K562 (cell line): ENCODE data around the gene SPAG4.

Experiments used
- BHLHE40 ChIP-seq: IDR thresholded peaks from 2 replicates; pipeline ENCODE4 v1.6.1; 2011; ENCODE audit warnings: low read length, improper control_type of control experiment
- CREB1 ChIP-seq, 2 experiments: sonication (generic) in 1 of 2; formaldehyde crosslinking in 1 of 2; IDR thresholded peaks; 2 replicates each; pipeline versions ENCODE4 v1.6.1 to v1.8.0; 2012 to 2022; ENCODE audit warnings: inconsistent platforms in 1 of 2, mild to moderate bottlenecking in 1 of 2, missing genetic modification reagents in 1 of 2, moderate library complexity in 1 of 2
- DMBX1 ChIP-seq: fragments of 250-450 bp; sonication (Bioruptor Pico); IDR thresholded peaks from 2 replicates; pipeline ENCODE4 v1.8.0; 2022; ENCODE audit warnings: inconsistent platforms, mild to moderate bottlenecking, moderate library complexity, borderline replicate concordance
- EZH2 ChIP-seq: IDR thresholded peaks from 2 replicates; pipeline ENCODE4 v1.6.1; 2012; ENCODE audit warnings: low read depth, mild to moderate bottlenecking, inconsistent platforms, low read length, borderline replicate concordance
- NEUROD1 ChIP-seq: fragments of 150-350 bp; IDR thresholded peaks from 2 replicates; pipeline ENCODE4 v1.6.1; 2014; ENCODE audit warnings: borderline replicate concordance, low read length, low read depth; ENCODE audit not compliant: partially characterized antibody
- NRF1 ChIP-seq, 2 experiments: fragments of 450-650 bp; IDR thresholded peaks in 1 of 2; conservative IDR thresholded peaks in 1 of 2; 2 replicates each; pipeline ENCODE4 v1.6.1; 2014; ENCODE audit warnings: mild to moderate bottlenecking in 2 of 2
- RBBP5 ChIP-seq: fragments of 200-600 bp; sonication (generic); IDR thresholded peaks from 2 replicates; pipeline ENCODE4 v1.6.1; 2012; ENCODE audit warnings: borderline replicate concordance, mild to moderate bottlenecking, low read length, control low read depth, inconsistent platforms; ENCODE audit not compliant: insufficient read depth, poor library complexity, severe bottlenecking
- RUNX1 ChIP-seq: sonication (generic); IDR thresholded peaks from 2 replicates; pipeline ENCODE4 v1.6.1; 2016; ENCODE audit warnings: antibody characterized with exemption, low read depth
- TOE1 ChIP-seq, 2 experiments: fragments of 450-650 bp in 1 of 2; sonication (generic) in 1 of 2; formaldehyde crosslinking in 1 of 2; IDR thresholded peaks; 2 replicates each; pipeline versions ENCODE4 v1.7.1 to v1.8.0; 2016 to 2022; ENCODE audit warnings: borderline replicate concordance in 2 of 2, mild to moderate bottlenecking in 2 of 2, antibody characterized with exemption in 1 of 2, inconsistent platforms in 1 of 2, low read depth in 1 of 2, missing genetic modification reagents in 1 of 2, moderate library complexity in 1 of 2
- TSC22D4 ChIP-seq: fragments of 450-650 bp; IDR thresholded peaks from 2 replicates; pipeline ENCODE4 v1.6.1; 2016; ENCODE audit warnings: missing genetic modification characterization, missing biosample characterization, control low read depth
- XRCC5 ChIP-seq: fragments of 200-400 bp; formaldehyde crosslinking; IDR thresholded peaks from 2 replicates; pipeline ENCODE4 v1.6.1; 2017; ENCODE audit warnings: low read depth, mild to moderate bottlenecking, low read length
- TF ChIP-seq, protein P1 (sequence below): fragments of 450-650 bp; IDR thresholded peaks from 2 replicates; pipeline ENCODE4 v1.6.1; 2016

- no peak for TF ChIP-seq XRCC5
- TF ChIP-seq TOE1 (IDR thresholded peaks at IDR 0.05; ENCODE audit: borderline replicate concordance) = no peak
- no peak for TF ChIP-seq TOE1 (CRISPR knock-in tag; IDR thresholded peaks at IDR 0.05; ENCODE audit: borderline replicate concordance, low read depth)
- no peak for TF ChIP-seq EZH2
- TF ChIP-seq BHLHE40 = no peak
- TF ChIP-seq TSC22D4 (tag) = no peak
- TF ChIP-seq CREB1 (IDR thresholded peaks at IDR 0.05) = no peak
- no peak for TF ChIP-seq CREB1 (CRISPR knock-in tag; IDR thresholded peaks at IDR 0.05)
- no peak for TF ChIP-seq DMBX1 (CRISPR knock-in tag)
- no peak for TF ChIP-seq NEUROD1
- no peak for TF ChIP-seq RUNX1
- no peak for TF ChIP-seq RBBP5
- TF ChIP-seq, protein P1, sequence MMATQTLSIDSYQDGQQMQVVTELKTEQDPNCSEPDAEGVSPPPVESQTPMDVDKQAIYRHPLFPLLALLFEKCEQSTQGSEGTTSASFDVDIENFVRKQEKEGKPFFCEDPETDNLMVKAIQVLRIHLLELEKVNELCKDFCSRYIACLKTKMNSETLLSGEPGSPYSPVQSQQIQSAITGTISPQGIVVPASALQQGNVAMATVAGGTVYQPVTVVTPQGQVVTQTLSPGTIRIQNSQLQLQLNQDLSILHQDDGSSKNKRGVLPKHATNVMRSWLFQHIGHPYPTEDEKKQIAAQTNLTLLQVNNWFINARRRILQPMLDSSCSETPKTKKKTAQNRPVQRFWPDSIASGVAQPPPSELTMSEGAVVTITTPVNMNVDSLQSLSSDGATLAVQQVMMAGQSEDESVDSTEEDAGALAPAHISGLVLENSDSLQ = no peak
- no peak for TF ChIP-seq NRF1 (conservative IDR thresholded peaks at IDR 0.05 in 1 of 2, IDR thresholded peaks at IDR 0.05 in 1 of 2)
Measured at GRCh38 chr20:35620818-35621559, 5.4 kb downstream of the SPAG4 start.
